Fibroblast of the aortic adventitia (primary cell): Measurements from ENCODE around the gene NEDD4L. TPM values are rescaled to one million over a fixed set of nuclear protein-coding genes. Genes with fewer than 3 reads are reported as not detected.

Experiments used
- DNase-seq: peaks from one replicate; pipeline ENCODE4 v3.0.0-alpha.2; 2010; ENCODE audit warnings: low read depth
- H3K4me3 ChIP-seq: 2 replicates; pipeline ENCODE4 v1.5.1; 2011; ENCODE audit warnings: low read depth, mild to moderate bottlenecking, control low read depth, low read length, moderate library complexity
- total RNA-seq: library from RNA; depleted of rRNA; stranded (reverse); fragments of >200 nt; gene quantifications from 2 replicates; pipeline ENCODE4 v1.2.3, GENCODE V29; 2012; ENCODE audit warnings: low replicate concordance
- TF ChIP-seq, protein P1 (sequence below): IDR thresholded peaks from 2 replicates; pipeline ENCODE4 v1.5.1; 2011; ENCODE audit warnings: mild to moderate bottlenecking, low read length, control low read depth, inconsistent platforms; ENCODE audit not compliant: insufficient read depth

Gene NEDD4L
- total RNA-seq, 1 donor: 22.2 TPM

DNA sequence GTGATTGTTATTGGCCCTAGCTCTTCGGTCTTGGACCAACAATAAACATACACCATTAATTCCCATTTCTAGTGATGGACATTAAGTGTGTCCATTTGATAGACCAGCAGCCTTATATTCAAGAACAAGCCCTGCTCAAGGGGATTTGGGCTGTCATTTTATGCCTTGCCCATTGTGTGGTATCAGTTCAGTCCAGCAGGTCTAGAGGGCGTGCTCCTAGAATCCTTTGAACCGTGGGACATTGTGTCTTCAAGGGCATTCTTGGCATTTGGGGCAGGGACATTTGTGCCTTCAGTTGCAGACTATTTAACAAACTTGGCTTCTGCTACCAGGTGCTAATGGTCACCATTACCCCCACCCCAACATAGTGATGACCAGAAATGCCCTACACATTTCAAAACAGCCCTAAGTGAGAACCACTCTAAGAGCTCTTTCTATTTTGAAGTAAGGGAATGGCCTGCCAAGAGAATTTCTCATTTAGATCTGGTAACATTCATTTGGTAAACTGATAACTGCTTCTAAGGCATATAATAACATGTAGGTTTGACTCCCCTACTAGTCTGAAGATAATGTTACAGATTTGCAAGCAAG lies 300.1 kb downstream of the NEDD4L start:
- TF ChIP-seq, protein P1, sequence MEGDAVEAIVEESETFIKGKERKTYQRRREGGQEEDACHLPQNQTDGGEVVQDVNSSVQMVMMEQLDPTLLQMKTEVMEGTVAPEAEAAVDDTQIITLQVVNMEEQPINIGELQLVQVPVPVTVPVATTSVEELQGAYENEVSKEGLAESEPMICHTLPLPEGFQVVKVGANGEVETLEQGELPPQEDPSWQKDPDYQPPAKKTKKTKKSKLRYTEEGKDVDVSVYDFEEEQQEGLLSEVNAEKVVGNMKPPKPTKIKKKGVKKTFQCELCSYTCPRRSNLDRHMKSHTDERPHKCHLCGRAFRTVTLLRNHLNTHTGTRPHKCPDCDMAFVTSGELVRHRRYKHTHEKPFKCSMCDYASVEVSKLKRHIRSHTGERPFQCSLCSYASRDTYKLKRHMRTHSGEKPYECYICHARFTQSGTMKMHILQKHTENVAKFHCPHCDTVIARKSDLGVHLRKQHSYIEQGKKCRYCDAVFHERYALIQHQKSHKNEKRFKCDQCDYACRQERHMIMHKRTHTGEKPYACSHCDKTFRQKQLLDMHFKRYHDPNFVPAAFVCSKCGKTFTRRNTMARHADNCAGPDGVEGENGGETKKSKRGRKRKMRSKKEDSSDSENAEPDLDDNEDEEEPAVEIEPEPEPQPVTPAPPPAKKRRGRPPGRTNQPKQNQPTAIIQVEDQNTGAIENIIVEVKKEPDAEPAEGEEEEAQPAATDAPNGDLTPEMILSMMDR: no peak
- no peak overlapping the region for H3K4me3 ChIP-seq
- DNase-seq: no peak

DNA sequence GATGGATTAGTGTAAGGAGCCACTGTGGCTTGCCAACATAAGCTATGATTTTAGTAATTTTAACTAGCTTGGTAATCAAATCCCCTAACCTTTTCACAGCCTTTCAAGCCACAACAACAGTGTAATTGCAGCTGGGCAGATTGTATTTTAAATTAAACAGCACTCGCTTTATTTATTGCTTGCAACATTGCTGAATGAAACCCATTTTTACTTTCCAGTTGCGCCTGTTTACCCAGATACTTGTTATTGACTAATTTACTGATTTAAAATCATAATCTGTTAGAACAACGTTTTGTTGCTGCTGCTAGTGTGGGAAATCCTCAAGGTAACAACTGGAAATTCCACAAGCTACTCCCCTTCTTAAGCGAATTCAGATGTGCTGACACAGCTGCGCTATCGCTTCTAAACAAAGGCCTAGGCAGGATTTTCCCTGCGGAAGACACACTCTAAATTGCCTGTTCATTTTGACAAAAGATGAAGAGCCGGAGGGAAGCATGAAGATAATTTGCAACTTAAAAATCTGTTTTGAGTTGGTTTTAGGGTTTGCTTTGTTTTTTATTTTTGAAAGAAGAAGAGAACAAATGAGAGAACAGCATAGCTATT lies 300.9 kb downstream of the NEDD4L start:
- DNase-seq: no peak
- H3K4me3 ChIP-seq: no peak overlapping the region
- TF ChIP-seq, protein P1: no peak

GRCh38 chr18:58345875-58346274 lies 301.8 kb downstream of the NEDD4L start:
- TF ChIP-seq, protein P1: no peak
- H3K4me3 ChIP-seq: no peak overlapping the region
- no peak for DNase-seq

- no peak overlapping the region for H3K4me3 ChIP-seq
- TF ChIP-seq, protein P1: no peak
- no peak for DNase-seq
Measured at GRCh38 chr18:58347135-58347534, 303.1 kb downstream of the NEDD4L start.

- H3K4me3 ChIP-seq: no peak overlapping the region
- no peak for DNase-seq
- TF ChIP-seq, protein P1: no peak
Measured at GRCh38 chr18:58348517-58348916, 304.5 kb downstream of the NEDD4L start.

DNA sequence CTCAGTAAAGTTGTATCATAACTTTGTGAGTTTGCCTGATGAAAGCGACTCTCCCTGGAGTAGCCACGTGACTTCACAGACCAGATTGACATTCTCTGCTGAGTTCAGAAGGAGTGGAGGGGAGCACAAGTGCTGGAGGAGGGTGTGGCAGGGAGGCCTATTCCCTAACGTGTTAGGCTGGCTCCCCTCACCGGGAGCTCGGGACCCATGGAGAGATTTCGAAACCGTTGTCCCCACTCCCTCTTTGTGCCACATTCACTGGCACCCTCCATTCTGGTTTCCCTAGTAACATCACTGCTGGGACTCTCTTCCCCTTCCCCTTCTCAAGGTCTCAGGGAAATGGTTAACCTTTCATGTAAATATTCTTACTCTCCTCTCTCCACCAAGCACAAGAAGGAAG lies 304.9 kb downstream of the NEDD4L start:
- TF ChIP-seq, protein P1: no peak
- no peak for DNase-seq

DNA sequence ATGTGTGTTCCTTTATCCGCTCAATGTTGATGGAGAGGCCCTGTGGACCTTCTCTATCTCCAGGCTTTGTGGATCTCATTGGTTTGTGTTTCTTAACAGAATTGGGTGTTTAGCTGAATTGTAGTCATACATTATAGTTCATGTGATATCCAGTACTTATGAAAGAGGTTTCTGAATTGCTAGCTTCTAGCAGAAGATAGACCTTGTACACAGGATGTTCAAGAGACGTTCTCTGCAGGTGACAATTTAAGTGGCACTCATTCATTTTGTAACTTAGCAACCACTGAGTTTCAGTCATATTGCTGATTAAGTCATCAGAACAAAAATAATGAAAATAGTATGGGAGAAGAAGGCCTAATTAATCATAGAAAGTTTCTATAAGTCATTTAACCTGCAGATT lies 305.6 kb downstream of the NEDD4L start:
- TF ChIP-seq, protein P1: no peak
- no peak for DNase-seq

More for the DNA sequence above, 304.9 kb downstream of the NEDD4L start:
- H3K4me3 ChIP-seq: no peak overlapping the region

More for the DNA sequence above, 305.6 kb downstream of the NEDD4L start:
- H3K4me3 ChIP-seq: no peak overlapping the region
